Measurements from ENCODE around the gene CCL14.
"Not testable (repeated sequence)": the region's sequence is repeated elsewhere in the genome, so short reads cannot be mapped to it uniquely, and the experiment has no call there.

CCL14 gene

GRCh38 chr17:35942588-35943186, 43.8 kb downstream of the CCL14 start:
- no peak for DNase-seq (ENCODE audit: low read depth in 3 of 3)

- not testable (repeated sequence) for DNase-seq (ENCODE audit: low read depth in 3 of 3)
These were observed 48.0 kb downstream of the CCL14 start for GRCh38 chr17:35938492-35938891.

- no peak for DNase-seq (ENCODE audit: low read depth in 3 of 3)
These were observed 50.5 kb downstream of the CCL14 start for GRCh38 chr17:35936063-35936462.

- DNase-seq (ENCODE audit: low read depth in 3 of 3), result no peak
These were observed 51.8 kb downstream of the CCL14 start for GRCh38 chr17:35934760-35935159.
